HG03469 (cell line): ENCODE results near the gene GID4.
A peak's percentile ranks its signal among the peaks of the same experiment; 100 is the strongest.

Experiments used
- ATAC-seq: cut with Tn5 transposase; IDR thresholded peaks from one replicate; pipeline ENCODE4 v1.9.1; 2021; ENCODE audit warnings: mild to moderate bottlenecking, moderate library complexity, moderate number of reproducible peaks; ENCODE audit not compliant: unreplicated experiment

The GID4 gene

GRCh38 chr17:18041776-18042175, 2.6 kb downstream of the GID4 start:
- ATAC-seq, result no peak

GRCh38 chr17:18042983-18043382, 3.8 kb downstream of the GID4 start:
- no peak for ATAC-seq

GRCh38 chr17:18043491-18043890, 4.3 kb downstream of the GID4 start:
- ATAC-seq, result no peak

- no peak for ATAC-seq
These were observed 5.4 kb downstream of the GID4 start for GRCh38 chr17:18044609-18045008.

- no peak for ATAC-seq
These were observed 6.6 kb downstream of the GID4 start for GRCh38 chr17:18045691-18046350.

- no peak for ATAC-seq
These were observed 16.4 kb downstream of the GID4 start for GRCh38 chr17:18055597-18055996.

- ATAC-seq, result no peak
These were observed 17.0 kb downstream of the GID4 start for GRCh38 chr17:18056214-18056613.

- ATAC-seq, result no peak
These were observed 20.1 kb downstream of the GID4 start for GRCh38 chr17:18059283-18059682.

GRCh38 chr17:18064053-18064452, 24.8 kb downstream of the GID4 start:
- ATAC-seq, result no peak

GRCh38 chr17:18065546-18065945, 26.3 kb downstream of the GID4 start:
- no peak for ATAC-seq

- ATAC-seq, result no peak
These were observed 27.7 kb downstream of the GID4 start for GRCh38 chr17:18066866-18067265.

GRCh38 chr17:18069101-18069500, 29.9 kb downstream of the GID4 start:
- ATAC-seq, result no peak

- ATAC-seq, result no peak
These were observed 31.7 kb downstream of the GID4 start for GRCh38 chr17:18070861-18071340.

GRCh38 chr17:18071751-18072150, 32.5 kb downstream of the GID4 start:
- no peak for ATAC-seq

- no peak for ATAC-seq
These were observed 35.5 kb downstream of the GID4 start for GRCh38 chr17:18074566-18075272.

GRCh38 chr17:18076936-18077335, 37.7 kb downstream of the GID4 start:
- no peak for ATAC-seq

GRCh38 chr17:18079543-18079942, 40.3 kb downstream of the GID4 start:
- ATAC-seq, result no peak

GRCh38 chr17:18084256-18084655, 45.0 kb downstream of the GID4 start:
- no peak for ATAC-seq

- ATAC-seq, result peak; percentile 55
These were observed 48.6 kb downstream of the GID4 start, which contains the start of gene DRG2 for GRCh38 chr17:18087610-18088491. Gene DRG2, plus strand, starts transcription at chr17:18087948. Its CDS starts 76 bp downstream, at chr17:18088024.

- no peak for ATAC-seq
These were observed 50.4 kb downstream of the GID4 start for GRCh38 chr17:18089613-18090012.
